GM23338 (cell line): ENCODE results near the gene PEPD. TPM values are rescaled to one million over a fixed set of nuclear protein-coding genes. Genes with fewer than 3 reads are reported as not detected.

Experiments used
- ATAC-seq: fragments of 200-7000 bp; cut with Tn5 transposase; 3 replicates; pipeline ENCODE4 v1.9.1; 2020
- DNase-seq: peaks from one replicate; pipeline ENCODE4 v3.0.0-alpha.2; 2015; ENCODE audit warnings: low spot score
- H2AFZ ChIP-seq: fragments of 200-600 bp; sonication (generic); 2 replicates; pipeline ENCODE4 v1.8.0; 2016; ENCODE audit warnings: antibody characterized with exemption, mild to moderate bottlenecking, moderate library complexity
- H3F3A ChIP-seq: fragments of 200-600 bp; sonication (generic); replicated peaks from 2 replicates; pipeline ENCODE4 v1.8.0; 2017; ENCODE audit warnings: antibody characterized with exemption, mixed run types, low read depth
- H3K27ac ChIP-seq: fragments of 200-600 bp; sonication (generic); 2 replicates; pipeline ENCODE4 v1.6.1; 2016; ENCODE audit warnings: low read depth
- H3K27me3 ChIP-seq: fragments of 200-600 bp; sonication (generic); 2 replicates; pipeline ENCODE4 v1.8.0; 2016; ENCODE audit warnings: mild to moderate bottlenecking, mixed run types, moderate library complexity; ENCODE audit not compliant: insufficient read depth
- H3K36me3 ChIP-seq: fragments of 200-600 bp; sonication (generic); 2 replicates; pipeline ENCODE4 v1.8.0; 2016; ENCODE audit warnings: mild to moderate bottlenecking; ENCODE audit not compliant: insufficient read depth
- H3K4me1 ChIP-seq: fragments of 200-600 bp; sonication (generic); 2 replicates; pipeline ENCODE4 v1.8.0; 2016; ENCODE audit warnings: mild to moderate bottlenecking, moderate library complexity; ENCODE audit not compliant: insufficient read depth
- H3K4me2 ChIP-seq: fragments of 200-600 bp; sonication (generic); 2 replicates; pipeline ENCODE4 v1.7.1; 2017; ENCODE audit warnings: mixed run types
- H3K4me3 ChIP-seq: fragments of 200-600 bp; sonication (generic); 2 replicates; pipeline ENCODE4 v1.6.1; 2016; ENCODE audit warnings: mixed run types
- H3K79me2 ChIP-seq: fragments of 200-600 bp; sonication (generic); replicated peaks from 2 replicates; pipeline ENCODE4 v1.8.0; 2017; ENCODE audit warnings: mild to moderate bottlenecking; ENCODE audit not compliant: insufficient read depth
- H3K9me2 ChIP-seq: fragments of 200-600 bp; sonication (generic); 2 replicates; pipeline ENCODE4 v1.8.0; 2017; ENCODE audit not compliant: insufficient read depth
- H4K20me1 ChIP-seq: fragments of 200-600 bp; sonication (generic); replicated peaks from 2 replicates; pipeline ENCODE4 v1.8.0; 2017; ENCODE audit warnings: mild to moderate bottlenecking; ENCODE audit not compliant: insufficient read depth
- H3K27ac Mint-ChIP-seq: 2 replicates; pipeline ENCODE4 v1.8.0; 2020; ENCODE audit warnings: inconsistent platforms, mild to moderate bottlenecking, moderate library complexity, mixed read lengths
- H3K27me3 Mint-ChIP-seq: 3 replicates; pipeline ENCODE4 v1.8.0; 2022; ENCODE audit warnings: low read depth, mild to moderate bottlenecking, moderate library complexity, mixed read lengths, inconsistent platforms; ENCODE audit not compliant: insufficient read depth, poor library complexity
- H3K36me3 Mint-ChIP-seq: 3 replicates; pipeline ENCODE4 v1.8.0; 2021; ENCODE audit warnings: low read depth, mild to moderate bottlenecking, inconsistent platforms, moderate library complexity, mixed read lengths
- H3K4me1 Mint-ChIP-seq: 3 replicates; pipeline ENCODE4 v1.8.0; 2020; ENCODE audit warnings: mild to moderate bottlenecking, inconsistent platforms, mixed read lengths
- H3K4me3 Mint-ChIP-seq: 3 replicates; pipeline ENCODE4 v1.8.0; 2021; ENCODE audit warnings: moderate library complexity, mild to moderate bottlenecking, inconsistent platforms, mixed read lengths
- H3K9me3 Mint-ChIP-seq: 3 replicates; pipeline ENCODE4 v1.8.0; 2020; ENCODE audit warnings: moderate library complexity, mild to moderate bottlenecking, inconsistent platforms, mixed read lengths
- CREB1 ChIP-seq: fragments of 250-450 bp; sonication (Bioruptor Pico); IDR thresholded peaks from 2 replicates; pipeline ENCODE4 v1.5.0; 2020; ENCODE audit warnings: low read depth, mild to moderate bottlenecking, moderate library complexity
- EZH2 ChIP-seq: fragments of 200-600 bp; sonication (generic); IDR thresholded peaks from one replicate; pipeline ENCODE4 v1.8.0; 2017; ENCODE audit warnings: antibody characterized with exemption, mild to moderate bottlenecking, low read depth; ENCODE audit not compliant: unreplicated experiment
- EZH2phosphoT487 ChIP-seq: fragments of 200-600 bp; sonication (generic); IDR thresholded peaks from one replicate; pipeline ENCODE4 v1.8.1; 2018; ENCODE audit warnings: antibody characterized with exemption; ENCODE audit not compliant: unreplicated experiment
- JUNB ChIP-seq: IDR thresholded peaks from one replicate; pipeline ENCODE4 v1.6.1; 2016; ENCODE audit warnings: antibody characterized with exemption; ENCODE audit not compliant: unreplicated experiment
- STAT1 ChIP-seq: IDR thresholded peaks from one replicate; pipeline ENCODE4 v1.6.1; 2016; ENCODE audit warnings: antibody characterized with exemption; ENCODE audit not compliant: unreplicated experiment
- ZNF114 ChIP-seq: fragments of 250-450 bp; sonication (Bioruptor Pico); IDR thresholded peaks from 2 replicates; pipeline ENCODE4 v1.5.0; 2020; ENCODE audit warnings: mild to moderate bottlenecking, moderate library complexity
- ZNF331 ChIP-seq: fragments of 250-450 bp; sonication (Bioruptor Pico); IDR thresholded peaks from 2 replicates; pipeline ENCODE4 v1.5.0; 2020; ENCODE audit warnings: low read depth, mild to moderate bottlenecking, moderate library complexity
- polyA plus RNA-seq: library from polyadenylated mRNA; unstranded; fragments of >200 nt; fragmentation: Nextera tagmentation; extraction: Ambion mirVana; gene quantifications from 2 replicates; pipeline ENCODE4 v1.2.1, GENCODE V29; 2016
- total RNA-seq: library from RNA; depleted of rRNA; stranded (reverse); fragments of >200 nt; shearing (Covaris generic); gene quantifications from 2 replicates; pipeline ENCODE4 v1.2.3, GENCODE V29; 2014
- TF ChIP-seq, protein P1 (sequence below): fragments of 250-450 bp; sonication (Bioruptor Pico); IDR thresholded peaks from 2 replicates; pipeline ENCODE4 v1.5.0; 2020; ENCODE audit warnings: mild to moderate bottlenecking, moderate library complexity
- TF ChIP-seq, protein P2 (sequence below): IDR thresholded peaks from one replicate; pipeline ENCODE4 v1.6.1; 2018; ENCODE audit warnings: antibody characterized with exemption; ENCODE audit not compliant: unreplicated experiment
- TF ChIP-seq, protein P3 (sequence below): IDR thresholded peaks from 2 replicates; pipeline ENCODE4 v1.6.1; 2016; ENCODE audit warnings: antibody characterized with exemption
- TF ChIP-seq, protein P4 (sequence below), 2 experiments: fragments of 200-600 bp in 1 of 2; sonication (generic) in 1 of 2; conservative IDR thresholded peaks; 2 replicates each; pipeline versions ENCODE4 v1.5.1 to v1.6.1; 2016 to 2017; ENCODE audit warnings: antibody characterized with exemption in 2 of 2, low read depth in 2 of 2, mild to moderate bottlenecking in 2 of 2, moderate library complexity in 1 of 2

PEPD gene
- total and polyA plus RNA-seq, 2 experiments from 2014 or later, result 81.7 to 89.2 TPM

DNA sequence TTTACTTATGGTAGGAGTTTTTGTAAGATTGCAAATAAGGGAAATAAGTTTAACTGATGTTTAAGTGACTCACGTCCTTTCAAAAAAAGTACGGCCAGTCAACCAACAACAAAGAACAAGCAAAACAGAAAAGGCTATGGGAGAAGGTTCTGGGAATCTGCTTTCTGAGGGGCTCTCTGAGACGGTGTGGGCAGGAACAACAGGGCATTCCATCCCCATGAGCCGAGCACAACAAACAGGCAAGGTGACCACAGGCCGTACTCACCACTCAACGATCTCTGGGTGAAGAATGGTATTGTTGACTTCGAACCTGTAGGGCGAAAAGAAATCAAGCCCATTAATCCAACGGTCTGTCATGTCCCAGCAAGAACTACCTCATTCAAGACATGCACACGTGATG is 43.8 kb downstream of the PEPD start:
- H2AFZ ChIP-seq, result no peak overlapping the region
- no peaks in the 10 kb centered on the region for H3K9me2 ChIP-seq
- no peak for DNase-seq
- peaks cover 6% of the 10 kb centered on the region; the same call in 1 of the 2 replicates for H3K36me3 ChIP-seq
- Mint-ChIP-seq H3K9me3 (peaks cover 5% of the 10 kb centered on the region; the same call in 1 of the 3 replicates), H3K4me1 (no peaks in the 10 kb centered on the region), H3K4me3 (no peak overlapping the region), H3K36me3 (peaks cover 38% of the 10 kb centered on the region), H3K27ac (no peak overlapping the region), H3K27me3 (peaks cover 4% of the 10 kb centered on the region)
- H3F3A ChIP-seq, result no peaks in the 10 kb centered on the region
- H3K27me3 ChIP-seq, result no peaks in the 10 kb centered on the region
- H3K4me2 ChIP-seq, result no peak overlapping the region
- no peaks in the 10 kb centered on the region for H3K4me1 ChIP-seq
- H4K20me1 ChIP-seq, result peaks cover 3% of the 10 kb centered on the region; the same call in 1 of the 2 replicates
- no peak for ATAC-seq
- H3K79me2 ChIP-seq, result no peaks in the 10 kb centered on the region
- TF ChIP-seq, protein P1, sequence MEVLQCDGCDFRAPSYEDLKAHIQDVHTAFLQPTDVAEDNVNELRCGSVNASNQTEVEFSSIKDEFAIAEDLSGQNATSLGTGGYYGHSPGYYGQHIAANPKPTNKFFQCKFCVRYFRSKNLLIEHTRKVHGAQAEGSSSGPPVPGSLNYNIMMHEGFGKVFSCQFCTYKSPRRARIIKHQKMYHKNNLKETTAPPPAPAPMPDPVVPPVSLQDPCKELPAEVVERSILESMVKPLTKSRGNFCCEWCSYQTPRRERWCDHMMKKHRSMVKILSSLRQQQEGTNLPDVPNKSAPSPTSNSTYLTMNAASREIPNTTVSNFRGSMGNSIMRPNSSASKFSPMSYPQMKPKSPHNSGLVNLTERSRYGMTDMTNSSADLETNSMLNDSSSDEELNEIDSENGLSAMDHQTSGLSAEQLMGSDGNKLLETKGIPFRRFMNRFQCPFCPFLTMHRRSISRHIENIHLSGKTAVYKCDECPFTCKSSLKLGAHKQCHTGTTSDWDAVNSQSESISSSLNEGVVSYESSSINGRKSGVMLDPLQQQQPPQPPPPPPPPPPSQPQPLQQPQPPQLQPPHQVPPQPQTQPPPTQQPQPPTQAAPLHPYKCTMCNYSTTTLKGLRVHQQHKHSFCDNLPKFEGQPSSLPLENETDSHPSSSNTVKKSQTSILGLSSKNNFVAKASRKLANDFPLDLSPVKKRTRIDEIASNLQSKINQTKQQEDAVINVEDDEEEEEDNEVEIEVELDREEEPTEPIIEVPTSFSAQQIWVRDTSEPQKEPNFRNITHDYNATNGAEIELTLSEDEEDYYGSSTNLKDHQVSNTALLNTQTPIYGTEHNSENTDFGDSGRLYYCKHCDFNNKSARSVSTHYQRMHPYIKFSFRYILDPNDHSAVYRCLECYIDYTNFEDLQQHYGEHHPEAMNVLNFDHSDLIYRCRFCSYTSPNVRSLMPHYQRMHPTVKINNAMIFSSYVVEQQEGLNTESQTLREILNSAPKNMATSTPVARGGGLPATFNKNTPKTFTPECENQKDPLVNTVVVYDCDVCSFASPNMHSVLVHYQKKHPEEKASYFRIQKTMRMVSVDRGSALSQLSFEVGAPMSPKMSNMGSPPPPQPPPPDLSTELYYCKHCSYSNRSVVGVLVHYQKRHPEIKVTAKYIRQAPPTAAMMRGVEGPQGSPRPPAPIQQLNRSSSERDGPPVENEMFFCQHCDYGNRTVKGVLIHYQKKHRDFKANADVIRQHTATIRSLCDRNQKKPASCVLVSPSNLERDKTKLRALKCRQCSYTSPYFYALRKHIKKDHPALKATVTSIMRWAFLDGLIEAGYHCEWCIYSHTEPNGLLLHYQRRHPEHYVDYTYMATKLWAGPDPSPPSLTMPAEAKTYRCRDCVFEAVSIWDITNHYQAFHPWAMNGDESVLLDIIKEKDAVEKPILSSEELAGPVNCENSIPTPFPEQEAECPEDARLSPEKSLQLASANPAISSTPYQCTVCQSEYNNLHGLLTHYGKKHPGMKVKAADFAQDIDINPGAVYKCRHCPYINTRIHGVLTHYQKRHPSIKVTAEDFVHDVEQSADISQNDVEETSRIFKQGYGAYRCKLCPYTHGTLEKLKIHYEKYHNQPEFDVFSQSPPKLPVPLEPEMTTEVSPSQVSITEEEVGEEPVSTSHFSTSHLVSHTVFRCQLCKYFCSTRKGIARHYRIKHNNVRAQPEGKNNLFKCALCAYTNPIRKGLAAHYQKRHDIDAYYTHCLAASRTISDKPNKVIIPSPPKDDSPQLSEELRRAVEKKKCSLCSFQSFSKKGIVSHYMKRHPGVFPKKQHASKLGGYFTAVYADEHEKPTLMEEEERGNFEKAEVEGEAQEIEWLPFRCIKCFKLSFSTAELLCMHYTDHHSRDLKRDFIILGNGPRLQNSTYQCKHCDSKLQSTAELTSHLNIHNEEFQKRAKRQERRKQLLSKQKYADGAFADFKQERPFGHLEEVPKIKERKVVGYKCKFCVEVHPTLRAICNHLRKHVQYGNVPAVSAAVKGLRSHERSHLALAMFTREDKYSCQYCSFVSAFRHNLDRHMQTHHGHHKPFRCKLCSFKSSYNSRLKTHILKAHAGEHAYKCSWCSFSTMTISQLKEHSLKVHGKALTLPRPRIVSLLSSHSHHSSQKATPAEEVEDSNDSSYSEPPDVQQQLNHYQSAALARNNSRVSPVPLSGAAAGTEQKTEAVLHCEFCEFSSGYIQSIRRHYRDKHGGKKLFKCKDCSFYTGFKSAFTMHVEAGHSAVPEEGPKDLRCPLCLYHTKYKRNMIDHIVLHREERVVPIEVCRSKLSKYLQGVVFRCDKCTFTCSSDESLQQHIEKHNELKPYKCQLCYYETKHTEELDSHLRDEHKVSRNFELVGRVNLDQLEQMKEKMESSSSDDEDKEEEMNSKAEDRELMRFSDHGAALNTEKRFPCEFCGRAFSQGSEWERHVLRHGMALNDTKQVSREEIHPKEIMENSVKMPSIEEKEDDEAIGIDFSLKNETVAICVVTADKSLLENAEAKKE (CRISPR knock-in tag), result no peak
- TF ChIP-seq, protein P2, sequence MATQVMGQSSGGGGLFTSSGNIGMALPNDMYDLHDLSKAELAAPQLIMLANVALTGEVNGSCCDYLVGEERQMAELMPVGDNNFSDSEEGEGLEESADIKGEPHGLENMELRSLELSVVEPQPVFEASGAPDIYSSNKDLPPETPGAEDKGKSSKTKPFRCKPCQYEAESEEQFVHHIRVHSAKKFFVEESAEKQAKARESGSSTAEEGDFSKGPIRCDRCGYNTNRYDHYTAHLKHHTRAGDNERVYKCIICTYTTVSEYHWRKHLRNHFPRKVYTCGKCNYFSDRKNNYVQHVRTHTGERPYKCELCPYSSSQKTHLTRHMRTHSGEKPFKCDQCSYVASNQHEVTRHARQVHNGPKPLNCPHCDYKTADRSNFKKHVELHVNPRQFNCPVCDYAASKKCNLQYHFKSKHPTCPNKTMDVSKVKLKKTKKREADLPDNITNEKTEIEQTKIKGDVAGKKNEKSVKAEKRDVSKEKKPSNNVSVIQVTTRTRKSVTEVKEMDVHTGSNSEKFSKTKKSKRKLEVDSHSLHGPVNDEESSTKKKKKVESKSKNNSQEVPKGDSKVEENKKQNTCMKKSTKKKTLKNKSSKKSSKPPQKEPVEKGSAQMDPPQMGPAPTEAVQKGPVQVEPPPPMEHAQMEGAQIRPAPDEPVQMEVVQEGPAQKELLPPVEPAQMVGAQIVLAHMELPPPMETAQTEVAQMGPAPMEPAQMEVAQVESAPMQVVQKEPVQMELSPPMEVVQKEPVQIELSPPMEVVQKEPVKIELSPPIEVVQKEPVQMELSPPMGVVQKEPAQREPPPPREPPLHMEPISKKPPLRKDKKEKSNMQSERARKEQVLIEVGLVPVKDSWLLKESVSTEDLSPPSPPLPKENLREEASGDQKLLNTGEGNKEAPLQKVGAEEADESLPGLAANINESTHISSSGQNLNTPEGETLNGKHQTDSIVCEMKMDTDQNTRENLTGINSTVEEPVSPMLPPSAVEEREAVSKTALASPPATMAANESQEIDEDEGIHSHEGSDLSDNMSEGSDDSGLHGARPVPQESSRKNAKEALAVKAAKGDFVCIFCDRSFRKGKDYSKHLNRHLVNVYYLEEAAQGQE, result no peak
- TF ChIP-seq, protein P3, sequence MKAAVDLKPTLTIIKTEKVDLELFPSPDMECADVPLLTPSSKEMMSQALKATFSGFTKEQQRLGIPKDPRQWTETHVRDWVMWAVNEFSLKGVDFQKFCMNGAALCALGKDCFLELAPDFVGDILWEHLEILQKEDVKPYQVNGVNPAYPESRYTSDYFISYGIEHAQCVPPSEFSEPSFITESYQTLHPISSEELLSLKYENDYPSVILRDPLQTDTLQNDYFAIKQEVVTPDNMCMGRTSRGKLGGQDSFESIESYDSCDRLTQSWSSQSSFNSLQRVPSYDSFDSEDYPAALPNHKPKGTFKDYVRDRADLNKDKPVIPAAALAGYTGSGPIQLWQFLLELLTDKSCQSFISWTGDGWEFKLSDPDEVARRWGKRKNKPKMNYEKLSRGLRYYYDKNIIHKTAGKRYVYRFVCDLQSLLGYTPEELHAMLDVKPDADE, result no peak
- no peak for TF ChIP-seq ZNF114
- TF ChIP-seq, protein P4, sequence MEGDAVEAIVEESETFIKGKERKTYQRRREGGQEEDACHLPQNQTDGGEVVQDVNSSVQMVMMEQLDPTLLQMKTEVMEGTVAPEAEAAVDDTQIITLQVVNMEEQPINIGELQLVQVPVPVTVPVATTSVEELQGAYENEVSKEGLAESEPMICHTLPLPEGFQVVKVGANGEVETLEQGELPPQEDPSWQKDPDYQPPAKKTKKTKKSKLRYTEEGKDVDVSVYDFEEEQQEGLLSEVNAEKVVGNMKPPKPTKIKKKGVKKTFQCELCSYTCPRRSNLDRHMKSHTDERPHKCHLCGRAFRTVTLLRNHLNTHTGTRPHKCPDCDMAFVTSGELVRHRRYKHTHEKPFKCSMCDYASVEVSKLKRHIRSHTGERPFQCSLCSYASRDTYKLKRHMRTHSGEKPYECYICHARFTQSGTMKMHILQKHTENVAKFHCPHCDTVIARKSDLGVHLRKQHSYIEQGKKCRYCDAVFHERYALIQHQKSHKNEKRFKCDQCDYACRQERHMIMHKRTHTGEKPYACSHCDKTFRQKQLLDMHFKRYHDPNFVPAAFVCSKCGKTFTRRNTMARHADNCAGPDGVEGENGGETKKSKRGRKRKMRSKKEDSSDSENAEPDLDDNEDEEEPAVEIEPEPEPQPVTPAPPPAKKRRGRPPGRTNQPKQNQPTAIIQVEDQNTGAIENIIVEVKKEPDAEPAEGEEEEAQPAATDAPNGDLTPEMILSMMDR (conservative IDR thresholded peaks at IDR 0.05; ENCODE audit: low read depth in 2 of 2), result no peak
- no peak for TF ChIP-seq ZNF331 (CRISPR knock-in tag)
- TF ChIP-seq EZH2phosphoT487, result no peak
- TF ChIP-seq EZH2, result no peak
- TF ChIP-seq JUNB, result no peak
- TF ChIP-seq STAT1, result no peak
- no peak for TF ChIP-seq CREB1 (CRISPR knock-in tag)
- H3K27ac ChIP-seq, result no peak overlapping the region
- H3K4me3 ChIP-seq, result no peak overlapping the region
